Progenitor cell of endocrine pancreas (in vitro differentiated cells): Measurements from ENCODE around the gene PLEKHD1. TPM values are rescaled to one million over a fixed set of nuclear protein-coding genes. Genes with fewer than 3 reads are reported as not detected.
A peak's percentile ranks its signal among the peaks of the same experiment; 100 is the strongest.

Source experiments
- DNase-seq: peaks from one replicate; pipeline ENCODE4 v3.0.0; 2021; ENCODE audit warnings: low spot score; ENCODE audit not compliant: unreplicated experiment
- H3K27ac Mint-ChIP-seq: 2 replicates; pipeline ENCODE4 v1.8.0; 2021; ENCODE audit warnings: mild to moderate bottlenecking, moderate library complexity, mixed read lengths
- H3K27me3 Mint-ChIP-seq: 2 replicates; pipeline ENCODE4 v1.8.0; 2021; ENCODE audit warnings: mixed read lengths
- H3K36me3 Mint-ChIP-seq: 2 replicates; pipeline ENCODE4 v1.8.0; 2022; ENCODE audit warnings: mixed read lengths; ENCODE audit not compliant: insufficient read depth
- H3K4me1 Mint-ChIP-seq: 2 replicates; pipeline ENCODE4 v1.8.0; 2021; ENCODE audit warnings: low read depth, mixed read lengths
- H3K4me3 Mint-ChIP-seq: 2 replicates; pipeline ENCODE4 v1.8.0; 2021; ENCODE audit warnings: low read depth, mild to moderate bottlenecking, moderate library complexity, mixed read lengths
- H3K9me3 Mint-ChIP-seq: 2 replicates; pipeline ENCODE4 v1.8.0; 2021; ENCODE audit warnings: low read depth, mixed read lengths
- total RNA-seq: library from RNA; stranded (reverse); gene quantifications from 2 replicates; pipeline ENCODE4 v1.2.1, GENCODE V29; 2021
- TF ChIP-seq, protein P1 (sequence below): fragments of 200-600 bp; sonication (generic); IDR thresholded peaks from one replicate; pipeline ENCODE4 v1.5.0; 2021; ENCODE audit warnings: antibody characterized with exemption, mild to moderate bottlenecking; ENCODE audit not compliant: unreplicated experiment

PLEKHD1 gene
- total RNA-seq, 1 donor from 2014 or later, result 1.5 TPM

DNA sequence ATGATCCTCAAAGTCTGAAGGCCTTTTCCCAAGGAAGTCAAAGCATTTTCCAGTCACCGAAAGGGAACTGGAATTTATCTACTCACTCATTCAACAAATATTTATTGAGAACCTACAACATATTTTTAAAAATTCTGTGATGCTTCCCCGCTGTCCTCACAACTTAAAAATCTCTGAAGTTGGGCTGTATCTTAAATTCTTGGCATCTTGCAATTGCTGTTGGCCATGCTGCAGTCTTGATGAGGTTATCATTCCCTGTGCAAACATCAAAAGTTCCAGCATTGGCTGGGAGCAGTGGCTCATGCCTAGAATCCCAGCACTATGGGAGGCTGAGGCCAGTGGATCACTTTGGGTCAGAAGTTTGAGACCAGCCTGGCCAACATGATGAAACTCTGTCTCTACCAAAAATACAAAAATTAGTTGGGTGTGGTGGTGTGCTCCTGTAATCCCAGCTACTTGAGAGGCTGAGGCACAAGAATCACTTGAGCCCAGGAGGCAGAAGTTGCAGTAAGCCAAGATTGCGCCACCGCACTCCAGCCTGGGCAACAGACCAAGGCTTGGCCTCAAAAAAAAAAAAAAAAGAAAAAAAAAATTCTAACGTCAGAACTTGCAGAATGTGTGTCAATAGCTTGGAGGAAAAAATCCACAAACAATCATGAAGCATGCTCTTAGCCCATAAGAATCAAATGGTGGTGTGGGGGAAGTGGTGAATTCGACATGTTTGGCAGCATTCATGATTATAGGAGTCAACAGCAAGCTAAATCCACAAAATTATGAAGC is 55.3 kb downstream of the PLEKHD1 start:
- TF ChIP-seq, protein P1, sequence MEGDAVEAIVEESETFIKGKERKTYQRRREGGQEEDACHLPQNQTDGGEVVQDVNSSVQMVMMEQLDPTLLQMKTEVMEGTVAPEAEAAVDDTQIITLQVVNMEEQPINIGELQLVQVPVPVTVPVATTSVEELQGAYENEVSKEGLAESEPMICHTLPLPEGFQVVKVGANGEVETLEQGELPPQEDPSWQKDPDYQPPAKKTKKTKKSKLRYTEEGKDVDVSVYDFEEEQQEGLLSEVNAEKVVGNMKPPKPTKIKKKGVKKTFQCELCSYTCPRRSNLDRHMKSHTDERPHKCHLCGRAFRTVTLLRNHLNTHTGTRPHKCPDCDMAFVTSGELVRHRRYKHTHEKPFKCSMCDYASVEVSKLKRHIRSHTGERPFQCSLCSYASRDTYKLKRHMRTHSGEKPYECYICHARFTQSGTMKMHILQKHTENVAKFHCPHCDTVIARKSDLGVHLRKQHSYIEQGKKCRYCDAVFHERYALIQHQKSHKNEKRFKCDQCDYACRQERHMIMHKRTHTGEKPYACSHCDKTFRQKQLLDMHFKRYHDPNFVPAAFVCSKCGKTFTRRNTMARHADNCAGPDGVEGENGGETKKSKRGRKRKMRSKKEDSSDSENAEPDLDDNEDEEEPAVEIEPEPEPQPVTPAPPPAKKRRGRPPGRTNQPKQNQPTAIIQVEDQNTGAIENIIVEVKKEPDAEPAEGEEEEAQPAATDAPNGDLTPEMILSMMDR, result no peak
- Mint-ChIP-seq H3K9me3 (no peaks in the 10 kb centered on the region), H3K4me3 (no peak overlapping the region), H3K27ac (no peak overlapping the region), H3K27me3 (peaks cover 17% of the 10 kb centered on the region), H3K4me1 (peaks cover 3% of the 10 kb centered on the region), H3K36me3 (no peaks in the 10 kb centered on the region)
- no peak for DNase-seq

DNA sequence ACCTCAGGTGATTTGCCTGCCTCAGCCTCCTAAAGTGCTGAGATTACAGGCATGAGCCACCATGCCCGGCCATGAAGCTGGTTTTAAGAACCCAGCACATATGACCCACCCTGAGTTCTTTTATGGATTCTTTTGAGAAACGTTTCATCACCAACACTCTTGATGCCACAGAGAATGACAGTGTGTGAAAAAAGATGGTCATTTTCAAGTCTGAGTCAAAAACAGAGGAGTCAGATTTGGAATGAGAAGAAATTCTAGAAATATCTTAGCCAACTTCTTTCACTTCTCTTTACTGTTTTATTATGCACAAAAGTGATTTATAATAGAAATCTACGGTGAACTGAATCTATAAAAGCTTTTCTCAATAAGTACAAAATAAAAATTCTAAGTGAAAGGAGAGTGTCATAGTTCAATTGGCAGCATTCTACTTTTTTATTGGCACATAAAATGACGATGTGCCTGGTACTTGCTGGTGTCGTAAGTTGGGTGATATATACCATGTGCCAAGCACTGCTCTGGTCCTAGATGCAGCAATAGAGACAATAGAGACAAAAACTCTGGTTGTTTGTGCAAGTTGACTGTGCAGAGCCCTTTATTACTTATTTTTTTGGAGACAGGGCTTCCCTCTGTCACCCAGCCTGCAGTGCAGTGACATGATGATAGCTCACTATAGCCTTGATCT is 56.3 kb downstream of the PLEKHD1 start:
- no peak overlapping the region for H3K27ac Mint-ChIP-seq
- TF ChIP-seq, protein P1, result no peak
- H3K9me3 Mint-ChIP-seq, result no peaks in the 10 kb centered on the region
- no peaks in the 10 kb centered on the region for H3K4me1 Mint-ChIP-seq
- H3K4me3 Mint-ChIP-seq, result no peak overlapping the region
- H3K27me3 Mint-ChIP-seq, result peaks cover 17% of the 10 kb centered on the region
- no peak for DNase-seq
- H3K36me3 Mint-ChIP-seq, result no peaks in the 10 kb centered on the region

DNA sequence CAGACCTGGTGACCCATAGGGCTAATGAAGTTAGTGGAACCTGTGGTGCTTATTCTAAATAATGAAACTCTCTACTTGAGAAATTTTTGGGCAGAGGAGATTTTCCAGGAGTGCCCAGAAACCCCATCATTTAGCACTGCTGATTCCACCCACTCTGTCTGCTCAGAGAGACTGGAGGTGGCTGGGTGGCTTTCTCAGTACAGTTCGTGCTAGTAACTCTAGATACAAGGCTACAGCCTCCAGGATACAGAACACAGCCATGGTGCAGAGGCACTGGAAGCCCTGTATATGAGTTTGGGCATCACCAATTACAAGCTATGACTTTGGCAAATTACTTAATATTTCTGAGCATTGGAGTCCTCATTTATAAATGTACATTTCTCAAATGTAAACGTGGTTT is 57.8 kb downstream of the PLEKHD1 start:
- H3K4me1 Mint-ChIP-seq, result no peaks in the 10 kb centered on the region
- no peak overlapping the region for H3K4me3 Mint-ChIP-seq
- no peaks in the 10 kb centered on the region for H3K9me3 Mint-ChIP-seq
- no peaks in the 10 kb centered on the region for H3K36me3 Mint-ChIP-seq
- DNase-seq, result no peak
- peaks cover 27% of the 10 kb centered on the region for H3K27me3 Mint-ChIP-seq
- no peak overlapping the region for H3K27ac Mint-ChIP-seq
- TF ChIP-seq, protein P1, result no peak

DNA sequence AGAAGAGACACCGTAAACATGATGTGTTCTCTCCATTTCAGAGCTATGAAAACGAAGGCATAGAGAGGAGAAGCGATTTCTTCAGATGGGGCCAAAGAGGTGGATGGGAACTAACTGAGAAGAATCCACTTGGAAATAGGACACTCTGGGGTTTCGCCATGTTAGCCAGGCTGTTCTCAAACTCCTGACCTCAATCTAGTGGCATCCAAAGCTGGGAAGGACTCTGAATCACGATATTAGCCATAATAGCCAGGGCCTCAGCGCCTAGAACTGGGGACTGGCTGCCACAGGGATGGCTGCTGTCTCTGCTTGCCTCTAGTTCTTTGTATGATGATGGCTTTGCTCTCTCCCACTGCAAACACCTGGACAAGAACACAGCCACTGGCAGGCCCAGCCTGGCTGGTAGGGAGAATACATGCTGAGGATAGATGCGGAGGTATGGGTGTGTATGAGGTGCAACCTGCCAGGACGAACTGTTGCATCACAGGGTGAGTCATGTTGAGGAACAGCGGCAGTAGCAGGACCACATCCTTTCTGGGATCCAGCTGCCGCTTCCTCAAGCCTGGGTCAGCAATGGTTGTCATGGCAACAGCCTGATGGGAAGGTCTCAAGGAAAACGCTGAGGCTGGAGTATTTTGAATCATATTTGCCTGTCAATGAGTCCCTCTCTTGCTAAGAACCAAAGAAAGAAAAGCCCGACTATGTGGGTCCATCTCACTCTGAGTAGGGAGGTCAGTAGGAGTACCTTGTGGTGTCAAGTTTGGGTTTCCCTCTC is 59.0 kb downstream of the PLEKHD1 start:
- H3K4me3 Mint-ChIP-seq, result no peak overlapping the region
- no peaks in the 10 kb centered on the region for H3K9me3 Mint-ChIP-seq
- TF ChIP-seq, protein P1, result no peak
- H3K27me3 Mint-ChIP-seq, result peaks cover 27% of the 10 kb centered on the region
- no peak overlapping the region for H3K27ac Mint-ChIP-seq
- H3K4me1 Mint-ChIP-seq, result no peaks in the 10 kb centered on the region
- no peaks in the 10 kb centered on the region for H3K36me3 Mint-ChIP-seq
- DNase-seq, result no peak

DNA sequence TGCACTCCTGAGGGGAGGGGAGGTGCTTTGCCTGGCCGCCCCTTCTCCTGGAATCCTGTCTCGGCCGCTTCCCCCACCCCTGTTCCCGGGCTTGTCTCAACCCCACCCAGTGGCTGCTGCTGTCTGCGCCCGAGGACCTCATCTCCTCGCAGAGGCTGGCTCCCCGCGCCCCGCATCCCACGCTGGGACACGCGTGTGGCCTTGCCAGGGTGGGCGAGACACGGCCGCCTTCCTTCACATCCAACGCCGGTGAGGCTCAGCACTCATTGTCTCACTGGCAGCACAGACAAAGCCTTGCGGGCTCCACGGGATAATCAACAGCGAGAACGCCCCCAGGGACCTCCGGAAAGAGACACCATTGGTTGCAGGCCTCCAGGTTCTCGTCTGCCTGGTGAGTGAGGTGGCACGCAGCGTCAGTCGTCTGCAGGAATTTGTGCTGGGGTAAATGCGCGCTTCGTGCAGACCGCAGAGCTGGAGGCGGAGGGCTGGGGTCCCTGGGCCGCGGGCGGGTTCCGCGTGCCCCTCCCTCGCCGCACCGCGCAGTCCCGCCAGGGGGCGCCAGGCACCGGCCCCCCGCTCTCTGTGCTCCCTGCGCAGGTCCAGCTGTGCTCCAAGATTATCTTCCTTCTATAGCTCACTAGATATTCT is 63.3 kb downstream of the PLEKHD1 start:
- Mint-ChIP-seq H3K4me3 (peak overlapping the region; percentile 74), H3K9me3 (no peaks in the 10 kb centered on the region), H3K27me3 (peaks cover 37% of the 10 kb centered on the region), H3K27ac (peak overlapping the region; percentile 81), H3K36me3 (no peaks in the 10 kb centered on the region), H3K4me1 (no peaks in the 10 kb centered on the region)
- TF ChIP-seq, protein P1, result peak; percentile 92
- peak; percentile 68 for DNase-seq
